Measurements from ENCODE around the gene ZNF423. TPM values are rescaled to one million over a fixed set of nuclear protein-coding genes. Genes with fewer than 3 reads are reported as not detected.

The ZNF423 gene
- total and polyA plus RNA-seq, 12 donors: 1.7 to 10.6 (median 5.5) TPM

GRCh38 chr16:49576941-49577340 is 279.0 kb downstream of the ZNF423 start:
- H3K9me3 ChIP-seq (replicated peaks in 1 of 3): no peaks in the 10 kb centered on the region
- H3K4me3 ChIP-seq: no peak overlapping the region
- WGBS, 4 donors: 81 to 98% (median 91%) methylated on average over 3 of the region's 3 CpGs
- DNase-seq: no peak
- H3K36me3 ChIP-seq (replicated peaks in 1 of 2): no peaks in the 10 kb centered on the region
- TF ChIP-seq POLR2A (IDR thresholded peaks at IDR 0.05) (no peak), CTCF (IDR thresholded peaks at IDR 0.05) (no peak)
- no peak overlapping the region for H3K27ac ChIP-seq
- H3K4me1 ChIP-seq (replicated peaks in 1 of 2): no peaks in the 10 kb centered on the region
- intact Hi-C loops (cut with DNase I): no loop called here
- no peaks in the 10 kb centered on the region for H3K27me3 ChIP-seq

- DNase-seq: no peak
- WGBS, 4 donors: 78 to 100% (median 89%) methylated on average over 1 to 4 of the region's 4 CpGs
- peak overlapping the region in 1 of 5 donors; percentile 58 for H3K27ac ChIP-seq
- intact Hi-C loops (cut with DNase I): no loop called here
- H3K4me1 ChIP-seq (replicated peaks in 1 of 2): no peaks in the 10 kb centered on the region
- no peaks in the 10 kb centered on the region for H3K27me3 ChIP-seq
- no peak overlapping the region for H3K4me3 ChIP-seq
- H3K9me3 ChIP-seq (replicated peaks in 1 of 3): no peaks in the 10 kb centered on the region
- no peaks in the 10 kb centered on the region for H3K36me3 ChIP-seq (replicated peaks in 1 of 2)
- no peak for TF ChIP-seq CTCF (IDR thresholded peaks at IDR 0.05)
- TF ChIP-seq POLR2A (IDR thresholded peaks at IDR 0.05): no peak
These were observed 279.8 kb downstream of the ZNF423 start for GRCh38 chr16:49576173-49576494.

- intact Hi-C loops (cut with DNase I): no loop called here
- no peaks in the 10 kb centered on the region for H3K4me1 ChIP-seq (replicated peaks in 1 of 2)
These were observed 280.4 kb downstream of the ZNF423 start for GRCh38 chr16:49575346-49576172.

GRCh38 chr16:49574826-49575225 is 281.1 kb downstream of the ZNF423 start:
- H3K36me3 ChIP-seq (replicated peaks in 1 of 2): no peaks in the 10 kb centered on the region
- no peaks in the 10 kb centered on the region for H3K4me1 ChIP-seq (replicated peaks in 1 of 2)
- no peak overlapping the region for H3K4me3 ChIP-seq
- intact Hi-C loops (cut with DNase I): no loop called here
- WGBS, 4 donors: 90 to 93% (median 91%) methylated on average over 12 of the region's 12 CpGs
- no peak for DNase-seq
- no peak for TF ChIP-seq POLR2A (IDR thresholded peaks at IDR 0.05)
- no peak for TF ChIP-seq CTCF (IDR thresholded peaks at IDR 0.05)
- H3K27ac ChIP-seq: peak overlapping the region in 1 of 5 donors; percentile 58
- no peaks in the 10 kb centered on the region for H3K9me3 ChIP-seq (replicated peaks in 1 of 3)
- no peaks in the 10 kb centered on the region for H3K27me3 ChIP-seq

More at GRCh38 chr16:49575346-49576172, 280.4 kb downstream of the ZNF423 start:
- H3K4me3 ChIP-seq: no peak overlapping the region
- no peaks in the 10 kb centered on the region for H3K36me3 ChIP-seq (replicated peaks in 1 of 2)
- H3K27ac ChIP-seq: peak overlapping the region in 1 of 5 donors; percentile 58
- WGBS, 4 donors: 67 to 72% (median 69%) methylated on average over 14 of the region's 14 CpGs
- no peaks in the 10 kb centered on the region for H3K9me3 ChIP-seq (replicated peaks in 1 of 3)
- no peaks in the 10 kb centered on the region for H3K27me3 ChIP-seq
- DNase-seq: peak in 6 of 7 donors; percentile 36 to 61 (median 46)
- TF ChIP-seq CTCF (IDR thresholded peaks at IDR 0.05) (no peak), POLR2A (IDR thresholded peaks at IDR 0.05) (no peak)
